NCI-H774 (cell line): ENCODE results near the gene SYNE1.
"Not testable (repeated sequence)": the region's sequence is repeated elsewhere in the genome, so short reads cannot be mapped to it uniquely, and the experiment has no call there.

Experiments
- DNase-seq: peaks from one replicate; lab custom pipeline; 2025; lab: John Stamatoyannopoulos, UW

SYNE1 gene

DNA sequence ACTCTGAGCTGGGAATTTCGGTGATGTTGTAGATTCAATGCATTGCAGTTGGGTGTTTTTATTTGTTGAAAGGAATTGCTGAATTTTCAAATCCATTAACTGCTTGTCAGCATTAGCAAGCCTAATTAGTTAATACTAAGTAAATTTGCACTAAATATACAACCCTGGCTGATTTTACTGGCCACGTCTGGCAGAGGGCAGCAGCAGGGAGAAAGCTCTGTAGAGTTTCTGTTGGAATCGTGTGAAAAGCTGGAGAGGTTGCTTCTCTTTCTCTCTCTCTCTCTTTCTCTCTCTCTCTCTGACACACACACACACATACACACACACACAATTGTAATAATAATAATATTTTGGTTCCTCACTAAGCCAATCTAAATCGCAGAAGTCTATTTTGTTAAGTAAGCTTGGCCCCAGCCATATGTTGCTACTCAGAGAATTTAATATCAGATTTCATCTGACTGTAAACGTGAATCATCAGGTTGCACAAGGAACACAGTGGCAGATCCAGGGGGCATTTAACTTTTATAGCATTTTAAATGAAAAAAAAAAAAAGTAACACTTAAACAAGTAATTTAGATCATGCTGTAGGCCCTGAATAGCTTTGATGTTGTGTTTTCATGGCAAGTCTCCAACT is 540.2 kb downstream of the SYNE1 start:
- no peak for DNase-seq

GRCh38 chr6:152094992-152095592 is 542.1 kb downstream of the SYNE1 start:
- no peak for DNase-seq

DNA sequence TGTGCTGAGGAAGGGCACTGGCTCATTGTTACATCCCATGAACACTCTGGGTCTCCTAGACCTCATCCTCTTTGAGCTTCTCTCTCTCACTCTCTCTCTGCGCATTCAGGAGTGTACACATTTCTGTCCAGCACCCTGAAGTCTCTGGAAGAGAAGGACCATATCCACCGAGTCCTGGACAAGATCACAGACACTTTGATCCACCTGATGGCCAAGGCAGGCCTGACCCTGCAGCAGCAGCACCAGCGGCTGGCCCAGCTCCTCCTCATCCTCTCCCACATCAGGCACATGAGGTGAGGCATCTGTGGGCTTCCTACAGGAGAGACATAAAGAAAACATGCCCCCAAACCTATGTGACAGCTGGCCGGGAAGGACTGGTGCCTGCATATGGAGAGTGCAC is 542.9 kb downstream of the SYNE1 start:
- no peak for DNase-seq

GRCh38 chr6:152093711-152094110 is 543.5 kb downstream of the SYNE1 start:
- DNase-seq: no peak

DNA sequence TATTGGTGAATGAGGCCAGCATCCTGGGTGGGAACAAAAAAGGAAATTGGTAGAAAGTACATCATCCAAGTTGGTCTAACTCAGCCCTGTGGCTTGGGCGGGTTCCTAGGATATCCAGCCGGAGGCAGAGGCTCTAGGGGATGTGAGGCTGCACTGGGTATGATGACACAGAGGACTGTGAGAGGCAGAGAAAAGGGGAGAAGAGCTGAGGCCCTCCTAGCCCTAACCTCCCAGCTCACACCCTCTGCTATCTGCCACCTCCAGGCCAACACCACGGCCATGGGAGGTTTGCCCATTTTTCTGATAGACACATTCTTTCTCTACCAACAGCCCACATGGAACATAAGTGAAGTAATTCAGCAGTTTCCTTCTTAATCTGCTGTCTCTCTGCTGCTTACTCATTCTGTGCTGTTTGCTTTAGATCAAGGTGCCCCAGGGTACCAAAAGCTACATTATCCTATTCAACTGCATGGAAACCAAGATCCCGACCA is 545.3 kb downstream of the SYNE1 start:
- DNase-seq: no peak

- DNase-seq: no peak
Observed at GRCh38 chr6:152091201-152091600, 546.0 kb downstream of the SYNE1 start.

GRCh38 chr6:152089992-152090391 is 547.2 kb downstream of the SYNE1 start:
- no peak for DNase-seq

- no peak for DNase-seq
Observed at GRCh38 chr6:152087701-152088100, 549.5 kb downstream of the SYNE1 start.

GRCh38 chr6:152087096-152087495 is 550.1 kb downstream of the SYNE1 start:
- no peak for DNase-seq

GRCh38 chr6:152086223-152086873 is 550.8 kb downstream of the SYNE1 start:
- no peak for DNase-seq

DNA sequence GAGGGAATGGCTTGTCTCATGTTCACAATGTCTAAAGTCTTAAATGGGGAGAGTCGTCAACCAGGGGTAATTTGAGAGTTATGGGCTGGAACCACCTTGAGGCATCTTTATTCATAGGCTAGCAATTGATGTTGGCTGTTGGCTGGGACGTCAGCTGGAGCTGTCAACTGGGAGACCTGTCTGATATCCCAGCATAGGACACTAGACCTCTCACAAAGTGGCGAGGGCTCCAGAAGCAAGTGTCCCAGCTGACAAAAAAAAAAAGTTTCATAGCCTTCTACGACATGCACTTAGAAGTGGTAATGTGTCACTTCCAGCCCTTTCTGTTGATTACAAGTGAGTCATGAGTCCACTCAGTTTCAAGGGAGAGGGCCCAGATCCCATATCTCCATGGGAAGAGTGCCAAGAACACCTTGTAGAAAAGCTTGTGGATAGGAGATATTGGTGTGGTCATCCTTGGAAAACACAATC is 551.7 kb downstream of the SYNE1 start:
- DNase-seq: no peak

GRCh38 chr6:152078804-152079203 is 558.4 kb downstream of the SYNE1 start:
- DNase-seq: no peak

DNA sequence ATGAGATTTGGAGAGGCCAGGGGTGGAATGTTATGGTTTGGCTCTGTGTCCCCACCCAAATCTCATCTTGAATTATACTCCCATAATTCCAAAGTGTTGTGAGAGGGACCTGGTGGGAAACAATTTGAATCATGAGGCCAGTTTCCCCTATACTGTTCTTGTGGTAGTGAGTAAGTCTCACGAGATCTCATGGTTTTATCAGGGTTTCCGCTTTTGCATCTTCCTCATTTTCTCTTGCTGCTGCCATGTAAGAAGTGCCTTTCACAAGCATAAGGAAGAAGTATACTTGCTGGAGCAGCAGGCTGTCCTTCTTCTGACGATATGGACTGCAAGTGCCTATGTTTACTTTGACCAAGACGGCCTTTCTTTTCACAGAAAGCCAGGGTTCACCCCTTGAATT is 559.2 kb downstream of the SYNE1 start:
- no peak for DNase-seq

- not testable (repeated sequence) for DNase-seq
Observed at GRCh38 chr6:152076242-152076641, 560.9 kb downstream of the SYNE1 start.

GRCh38 chr6:152071843-152072242 is 565.3 kb downstream of the SYNE1 start:
- no peak for DNase-seq
